Measurements from ENCODE around the gene NRP1. TPM values are rescaled to one million over a fixed set of nuclear protein-coding genes. Genes with fewer than 3 reads are reported as not detected.

Gene NRP1
- total RNA-seq, 1 donor from 2014 or later: 16.1 TPM

DNA sequence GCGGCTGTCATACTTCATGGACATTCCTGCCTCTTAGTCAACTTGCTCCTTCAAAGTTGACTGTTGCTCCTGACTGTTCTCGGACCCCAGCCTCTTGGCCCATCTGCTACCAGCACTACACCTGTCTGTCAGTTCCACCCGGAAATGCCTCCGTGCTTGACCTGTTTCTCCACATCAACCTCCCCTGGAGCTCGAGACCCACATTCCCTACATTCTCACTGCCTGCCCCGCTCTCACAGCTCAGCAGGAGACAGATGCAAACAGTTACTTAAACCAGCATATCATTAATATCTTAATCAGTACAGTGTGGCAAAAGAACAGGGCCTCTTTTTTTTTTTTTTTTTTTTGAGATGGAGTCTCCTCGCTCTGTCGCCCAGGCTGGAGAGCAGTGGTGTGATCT, 174.3 kb downstream of the NRP1 start:
- Mint-ChIP-seq H3K36me3 (ENCODE audit: low read depth) (peaks cover 3% of the 10 kb centered on the region), H3K27ac (ENCODE audit: unreplicated experiment) (peak overlapping the region; percentile 6), H3K9me3 (peaks cover 3% of the 10 kb centered on the region), H3K27me3 (ENCODE audit: low read depth) (no peaks in the 10 kb centered on the region), H3K4me1 (peaks cover 37% of the 10 kb centered on the region), H3K4me3 (no peak overlapping the region)
- no peak for DNase-seq (ENCODE audit: low read depth, low spot score)
- TF ChIP-seq CTCF (conservative IDR thresholded peaks at IDR 0.05): no peak

GRCh38 chr10:33157103-33157502, 177.4 kb downstream of the NRP1 start:
- no peak overlapping the region for H3K4me3 Mint-ChIP-seq
- peaks cover 3% of the 10 kb centered on the region for H3K36me3 Mint-ChIP-seq (ENCODE audit: low read depth)
- H3K4me1 Mint-ChIP-seq: peaks cover 23% of the 10 kb centered on the region
- no peaks in the 10 kb centered on the region for H3K27me3 Mint-ChIP-seq (ENCODE audit: low read depth)
- DNase-seq (ENCODE audit: low read depth, low spot score): no peak
- H3K27ac Mint-ChIP-seq (ENCODE audit: unreplicated experiment): no peak overlapping the region
- H3K9me3 Mint-ChIP-seq: peaks cover 7% of the 10 kb centered on the region
- no peak for TF ChIP-seq CTCF (conservative IDR thresholded peaks at IDR 0.05)

- no peak for DNase-seq (ENCODE audit: low read depth, low spot score)
- H3K36me3 Mint-ChIP-seq (ENCODE audit: low read depth): peaks cover 6% of the 10 kb centered on the region
- TF ChIP-seq CTCF (conservative IDR thresholded peaks at IDR 0.05): peak; percentile 58
- peaks cover 23% of the 10 kb centered on the region for H3K4me1 Mint-ChIP-seq
- no peaks in the 10 kb centered on the region for H3K27me3 Mint-ChIP-seq (ENCODE audit: low read depth)
- H3K9me3 Mint-ChIP-seq: peaks cover 7% of the 10 kb centered on the region
- H3K4me3 Mint-ChIP-seq: no peak overlapping the region
- H3K27ac Mint-ChIP-seq (ENCODE audit: unreplicated experiment): no peak overlapping the region
Measured at GRCh38 chr10:33155720-33156638, 178.5 kb downstream of the NRP1 start.

GRCh38 chr10:33154590-33154989, 179.9 kb downstream of the NRP1 start:
- H3K4me3 Mint-ChIP-seq: no peak overlapping the region
- no peaks in the 10 kb centered on the region for H3K27me3 Mint-ChIP-seq (ENCODE audit: low read depth)
- H3K9me3 Mint-ChIP-seq: peaks cover 7% of the 10 kb centered on the region
- no peak for DNase-seq (ENCODE audit: low read depth, low spot score)
- H3K4me1 Mint-ChIP-seq: peaks cover 13% of the 10 kb centered on the region
- H3K36me3 Mint-ChIP-seq (ENCODE audit: low read depth): peaks cover 6% of the 10 kb centered on the region
- TF ChIP-seq CTCF (conservative IDR thresholded peaks at IDR 0.05): no peak
- H3K27ac Mint-ChIP-seq (ENCODE audit: unreplicated experiment): no peak overlapping the region

DNA sequence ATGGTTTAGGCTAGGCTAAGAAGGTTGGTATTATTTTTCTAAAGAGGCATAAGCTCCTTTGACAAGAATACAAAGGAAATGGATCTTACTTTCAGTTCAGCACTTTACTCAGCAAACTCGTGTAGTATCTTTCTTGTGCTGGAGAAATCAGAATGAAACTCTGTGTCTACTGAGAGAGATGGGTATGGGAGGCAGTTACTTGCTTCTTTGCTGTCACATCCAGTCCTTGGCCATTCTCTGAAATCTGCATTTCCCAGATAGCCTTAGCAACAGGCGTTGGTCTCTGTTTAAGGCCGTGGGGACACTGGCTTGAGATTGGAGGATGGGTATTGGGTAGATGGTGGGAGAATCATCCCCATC, 180.5 kb downstream of the NRP1 start:
- no peak overlapping the region for H3K4me3 Mint-ChIP-seq
- H3K4me1 Mint-ChIP-seq: peaks cover 11% of the 10 kb centered on the region
- no peak for TF ChIP-seq CTCF (conservative IDR thresholded peaks at IDR 0.05)
- H3K9me3 Mint-ChIP-seq: peaks cover 7% of the 10 kb centered on the region
- H3K27ac Mint-ChIP-seq (ENCODE audit: unreplicated experiment): peak overlapping the region; percentile 21
- peaks cover 6% of the 10 kb centered on the region for H3K36me3 Mint-ChIP-seq (ENCODE audit: low read depth)
- no peaks in the 10 kb centered on the region for H3K27me3 Mint-ChIP-seq (ENCODE audit: low read depth)
- no peak for DNase-seq (ENCODE audit: low read depth, low spot score)

All from neural crest cell (in vitro differentiated cells).